ENCODE data around the gene CMSS1. TPM values are rescaled to one million over a fixed set of nuclear protein-coding genes. Genes with fewer than 3 reads are reported as not detected.

The CMSS1 gene
- total and polyA plus RNA-seq, 5 donors from 2014 or later, result 20.5 to 34.0 (median 22.0) TPM

DNA sequence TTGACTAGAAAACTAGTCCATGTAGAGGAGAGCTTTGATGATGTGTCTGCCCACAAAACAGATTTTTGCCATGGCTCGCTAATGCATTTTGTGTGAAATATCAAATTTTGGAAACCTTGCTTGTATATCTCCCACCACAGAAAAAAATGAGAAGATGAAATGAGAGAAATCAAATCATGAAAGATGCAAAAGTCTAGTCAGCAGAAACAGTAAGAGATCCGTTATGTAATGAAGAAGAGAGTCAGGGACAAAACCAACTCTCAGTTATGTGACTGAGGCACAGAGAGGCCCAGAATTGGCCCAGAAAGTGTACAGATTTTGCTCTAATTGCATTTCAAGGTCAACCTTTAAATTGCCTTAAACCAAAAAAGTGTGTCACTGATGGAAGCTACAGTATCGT, 189.7 kb downstream of the CMSS1 start:
- Histone ChIP-seq H3K4me3 (ENCODE audit: low read depth, low read length) (no peak overlapping the region), H3K27me3 (ENCODE audit: control insufficient read depth, insufficient read depth, low read length) (no peaks in the 10 kb centered on the region), H3K4me1 (ENCODE audit: control insufficient read depth, insufficient read depth, low read length, poor library complexity, severe bottlenecking) (no peaks in the 10 kb centered on the region), H3K9me3 (ENCODE audit: control insufficient read depth in 2 of 2, low read length in 2 of 2) (no peaks in the 10 kb centered on the region), H3K27ac (ENCODE audit: insufficient read depth, low read length, poor library complexity, severe bottlenecking) (no peak overlapping the region), H3K36me3 (ENCODE audit: control insufficient read depth, insufficient read depth, low read length) (no peaks in the 10 kb centered on the region)
- peaks cover 0 to 5% (median 0%) of the 10 kb centered on the region in 7 donors for H3K9me3 Mint-ChIP-seq
- no peak overlapping the region for H3K4me3 Mint-ChIP-seq
- H3K27ac Mint-ChIP-seq, result peak overlapping the region in 1 of 3 donors; percentile 1
- H3K36me3 Mint-ChIP-seq, result peaks cover 11% of the 10 kb centered on the region
- no peaks in the 10 kb centered on the region for H3K27me3 Mint-ChIP-seq
- H3K4me1 Mint-ChIP-seq, result peaks cover 4 to 14% (median 11%) of the 10 kb centered on the region in 4 donors
- no peak for DNase-seq
- no peak for ATAC-seq (ENCODE audit: low read depth in 2 of 2)

DNA sequence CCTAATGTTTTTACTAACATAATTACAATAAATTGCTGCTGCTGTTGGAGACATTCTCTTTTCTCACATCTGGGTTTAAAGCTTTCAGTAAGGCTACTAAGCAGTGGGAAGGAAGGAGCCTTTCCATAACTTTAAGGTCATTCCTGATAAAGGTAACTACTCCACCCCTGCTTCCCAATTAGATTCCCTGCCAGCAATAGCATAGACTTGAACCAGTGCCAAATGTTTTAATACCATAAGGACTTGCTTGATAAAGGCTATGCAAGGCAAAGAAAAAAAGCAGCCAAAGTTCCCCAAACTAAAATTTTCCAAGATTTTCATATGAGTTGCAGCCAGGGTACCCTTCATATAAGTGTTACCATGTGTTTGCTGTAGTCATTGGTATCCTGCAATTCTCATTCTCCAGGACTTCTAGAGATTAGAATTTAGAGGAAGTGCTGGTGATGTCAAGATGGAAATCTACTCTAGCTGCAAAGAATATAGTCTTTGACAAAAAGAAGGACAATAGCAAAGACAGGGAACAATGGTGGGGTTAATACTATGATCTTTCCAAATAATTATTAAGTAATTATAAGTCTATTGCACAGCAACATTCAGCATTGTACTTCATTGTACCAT, 190.5 kb downstream of the CMSS1 start:
- H3K4me1 Mint-ChIP-seq, result peaks cover 4 to 14% (median 11%) of the 10 kb centered on the region in 4 donors
- Histone ChIP-seq H3K4me3 (ENCODE audit: low read depth, low read length) (no peak overlapping the region), H3K4me1 (ENCODE audit: control insufficient read depth, insufficient read depth, low read length, poor library complexity, severe bottlenecking) (no peaks in the 10 kb centered on the region), H3K27ac (ENCODE audit: insufficient read depth, low read length, poor library complexity, severe bottlenecking) (no peak overlapping the region), H3K27me3 (ENCODE audit: control insufficient read depth, insufficient read depth, low read length) (no peaks in the 10 kb centered on the region), H3K36me3 (ENCODE audit: control insufficient read depth, insufficient read depth, low read length) (no peaks in the 10 kb centered on the region), H3K9me3 (ENCODE audit: control insufficient read depth in 2 of 2, low read length in 2 of 2) (no peaks in the 10 kb centered on the region)
- peaks cover 0 to 5% (median 0%) of the 10 kb centered on the region in 7 donors for H3K9me3 Mint-ChIP-seq
- no peak overlapping the region for H3K27ac Mint-ChIP-seq
- no peak overlapping the region for H3K4me3 Mint-ChIP-seq
- peaks cover 8% of the 10 kb centered on the region for H3K36me3 Mint-ChIP-seq
- ATAC-seq (ENCODE audit: low read depth in 2 of 2) (no peak), DNase-seq (no peak)
- no peaks in the 10 kb centered on the region for H3K27me3 Mint-ChIP-seq

DNA sequence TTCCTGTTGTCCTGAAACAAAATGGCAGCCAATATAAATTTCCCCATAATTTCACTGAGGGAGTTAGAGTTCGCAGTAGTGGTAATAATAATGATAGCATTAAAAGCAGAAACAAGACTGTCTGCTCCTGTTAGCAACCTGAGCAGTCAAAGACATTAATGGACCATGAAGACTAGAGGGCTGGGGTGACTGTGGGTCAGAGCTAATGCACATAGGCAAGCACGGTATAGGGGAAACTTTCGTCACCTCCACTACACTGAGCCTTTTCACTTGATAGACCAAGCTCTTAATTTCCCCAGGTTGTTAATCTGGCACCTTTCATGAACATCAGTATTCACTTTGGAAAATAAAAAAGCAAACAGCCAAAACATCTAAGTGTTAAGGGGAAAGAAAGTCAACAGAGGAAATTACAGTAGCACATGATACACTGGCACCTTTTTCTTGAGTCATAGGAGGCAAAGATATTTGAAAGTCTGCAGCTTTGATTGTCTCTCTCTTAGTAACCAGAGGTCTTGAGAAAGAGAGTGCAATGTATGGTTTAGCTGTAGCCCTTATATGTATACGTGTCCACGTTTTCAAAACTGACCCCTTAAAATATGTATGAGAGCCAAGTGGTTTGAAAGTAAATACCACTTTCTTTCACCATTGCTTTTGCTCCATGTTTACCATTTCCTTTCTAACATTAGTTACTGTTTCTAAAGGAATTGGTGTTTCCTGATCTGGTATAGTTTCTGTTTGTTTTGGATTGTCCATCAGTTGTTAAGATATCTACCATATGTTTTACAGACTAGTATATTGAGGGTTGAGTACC, 191.8 kb downstream of the CMSS1 start:
- peak overlapping the region in 1 of 3 donors; percentile 37 for H3K27ac Mint-ChIP-seq
- H3K4me1 Mint-ChIP-seq, result peaks cover 2 to 15% (median 8%) of the 10 kb centered on the region in 4 donors
- H3K36me3 Mint-ChIP-seq, result peaks cover 12% of the 10 kb centered on the region

GRCh38 chr3:100010087-100010417, 192.4 kb downstream of the CMSS1 start:
- H3K4me3 Mint-ChIP-seq, result no peak overlapping the region
- no peaks in the 10 kb centered on the region for H3K4me1 ChIP-seq (ENCODE audit: control insufficient read depth, insufficient read depth, low read length, poor library complexity, severe bottlenecking)
- no peaks in the 10 kb centered on the region for H3K27me3 ChIP-seq (ENCODE audit: control insufficient read depth, insufficient read depth, low read length)
- DNase-seq (no peak), ATAC-seq (ENCODE audit: low read depth in 2 of 2) (no peak)
- H3K36me3 ChIP-seq (ENCODE audit: control insufficient read depth, insufficient read depth, low read length), result no peaks in the 10 kb centered on the region
- no peak overlapping the region for H3K27ac ChIP-seq (ENCODE audit: insufficient read depth, low read length, poor library complexity, severe bottlenecking)
- H3K9me3 ChIP-seq (ENCODE audit: control insufficient read depth in 2 of 2, low read length in 2 of 2), result no peaks in the 10 kb centered on the region
- no peaks in the 10 kb centered on the region for H3K27me3 Mint-ChIP-seq
- H3K9me3 Mint-ChIP-seq, result peaks cover 0 to 5% (median 1%) of the 10 kb centered on the region in 7 donors
- peaks cover 15% of the 10 kb centered on the region for H3K36me3 Mint-ChIP-seq
- H3K4me1 Mint-ChIP-seq, result peaks cover 2 to 12% (median 8%) of the 10 kb centered on the region in 4 donors
- no peak overlapping the region for H3K4me3 ChIP-seq (ENCODE audit: low read depth, low read length)
- no peak overlapping the region for H3K27ac Mint-ChIP-seq

More for the DNA sequence above, 191.8 kb downstream of the CMSS1 start:
- Histone ChIP-seq H3K9me3 (ENCODE audit: control insufficient read depth in 2 of 2, low read length in 2 of 2) (no peaks in the 10 kb centered on the region), H3K27me3 (ENCODE audit: control insufficient read depth, insufficient read depth, low read length) (no peaks in the 10 kb centered on the region), H3K36me3 (ENCODE audit: control insufficient read depth, insufficient read depth, low read length) (no peaks in the 10 kb centered on the region), H3K4me1 (ENCODE audit: control insufficient read depth, insufficient read depth, low read length, poor library complexity, severe bottlenecking) (no peaks in the 10 kb centered on the region), H3K27ac (ENCODE audit: insufficient read depth, low read length, poor library complexity, severe bottlenecking) (no peak overlapping the region), H3K4me3 (ENCODE audit: low read depth, low read length) (no peak overlapping the region)
- H3K27me3 Mint-ChIP-seq, result no peaks in the 10 kb centered on the region
- peaks cover 0 to 5% (median 0%) of the 10 kb centered on the region in 7 donors for H3K9me3 Mint-ChIP-seq
- ATAC-seq (ENCODE audit: low read depth in 2 of 2) (no peak), DNase-seq (no peak)
- H3K4me3 Mint-ChIP-seq, result no peak overlapping the region

DNA sequence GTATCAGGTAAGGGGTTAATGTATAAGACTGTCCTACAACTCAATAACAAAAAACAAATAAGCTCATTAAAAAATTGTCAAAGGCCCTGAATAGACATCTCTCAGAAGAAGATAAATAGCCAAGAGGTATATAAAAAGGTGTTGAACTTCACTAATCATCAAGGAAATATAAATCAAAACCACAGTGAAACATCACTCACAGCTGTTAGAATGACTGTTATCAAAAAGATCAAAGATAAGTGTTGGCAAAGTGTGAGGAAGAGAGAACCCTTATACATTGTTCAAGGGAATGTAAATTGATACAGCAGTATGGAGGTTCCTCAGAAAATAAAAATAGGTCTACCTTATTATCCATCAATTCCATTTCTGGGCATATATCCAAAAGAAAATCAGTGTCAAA, 201.1 kb downstream of the CMSS1 start:
- peaks cover 19% of the 10 kb centered on the region for H3K36me3 Mint-ChIP-seq
- peaks cover 0 to 2% (median 1%) of the 10 kb centered on the region in 7 donors for H3K9me3 Mint-ChIP-seq
- H3K4me1 Mint-ChIP-seq, result peaks cover 0 to 9% (median 0%) of the 10 kb centered on the region in 4 donors
- no peak overlapping the region for H3K4me3 Mint-ChIP-seq
- no peak for ATAC-seq (ENCODE audit: low read depth in 2 of 2)
- H3K27me3 Mint-ChIP-seq, result no peaks in the 10 kb centered on the region
- H3K27me3 ChIP-seq (ENCODE audit: control insufficient read depth, insufficient read depth, low read length), result no peaks in the 10 kb centered on the region
- H3K36me3 ChIP-seq (ENCODE audit: control insufficient read depth, insufficient read depth, low read length), result no peaks in the 10 kb centered on the region
- H3K4me3 ChIP-seq (ENCODE audit: low read depth, low read length), result no peak overlapping the region
- H3K27ac ChIP-seq (ENCODE audit: insufficient read depth, low read length, poor library complexity, severe bottlenecking), result no peak overlapping the region
- no peak overlapping the region for H3K27ac Mint-ChIP-seq
- H3K4me1 ChIP-seq (ENCODE audit: control insufficient read depth, insufficient read depth, low read length, poor library complexity, severe bottlenecking), result no peaks in the 10 kb centered on the region
- no peaks in the 10 kb centered on the region for H3K9me3 ChIP-seq (ENCODE audit: control insufficient read depth in 2 of 2, low read length in 2 of 2)
- DNase-seq, result no peak

DNA sequence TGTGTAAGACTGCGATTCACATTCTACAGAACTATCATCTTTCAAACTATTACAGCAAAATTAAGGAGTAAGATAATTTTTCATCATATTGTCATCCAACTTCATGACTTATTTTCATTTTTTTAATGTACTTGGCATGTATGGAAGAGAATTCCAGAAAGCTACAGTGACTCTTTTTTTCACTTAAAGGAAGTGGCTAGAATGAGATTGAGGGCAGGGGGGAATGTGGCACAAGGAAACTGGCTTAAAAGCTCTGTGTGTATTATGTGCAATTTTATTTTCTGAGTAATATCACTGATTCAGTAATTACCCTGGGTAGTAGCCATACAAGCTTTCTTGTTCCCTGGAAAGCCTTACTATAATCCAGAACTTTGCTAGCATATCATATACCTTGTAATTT, 202.1 kb downstream of the CMSS1 start:
- no peak overlapping the region for H3K27ac Mint-ChIP-seq
- H3K36me3 Mint-ChIP-seq, result peaks cover 21% of the 10 kb centered on the region
- Histone ChIP-seq H3K36me3 (ENCODE audit: control insufficient read depth, insufficient read depth, low read length) (no peaks in the 10 kb centered on the region), H3K4me1 (ENCODE audit: control insufficient read depth, insufficient read depth, low read length, poor library complexity, severe bottlenecking) (no peaks in the 10 kb centered on the region), H3K27me3 (ENCODE audit: control insufficient read depth, insufficient read depth, low read length) (no peaks in the 10 kb centered on the region), H3K4me3 (ENCODE audit: low read depth, low read length) (no peak overlapping the region), H3K9me3 (ENCODE audit: control insufficient read depth in 2 of 2, low read length in 2 of 2) (no peaks in the 10 kb centered on the region), H3K27ac (ENCODE audit: insufficient read depth, low read length, poor library complexity, severe bottlenecking) (no peak overlapping the region)
- H3K4me1 Mint-ChIP-seq, result peaks cover 0 to 8% (median 0%) of the 10 kb centered on the region in 4 donors
- DNase-seq (no peak), ATAC-seq (ENCODE audit: low read depth in 2 of 2) (no peak)
- no peaks in the 10 kb centered on the region for H3K27me3 Mint-ChIP-seq
- H3K4me3 Mint-ChIP-seq, result no peak overlapping the region
- H3K9me3 Mint-ChIP-seq, result peaks cover 0 to 2% (median 1%) of the 10 kb centered on the region in 7 donors

- H3K9me3 Mint-ChIP-seq, result peaks cover 0 to 2% (median 0%) of the 10 kb centered on the region in 7 donors
- H3K4me3 Mint-ChIP-seq, result no peak overlapping the region
- Histone ChIP-seq H3K27ac (ENCODE audit: insufficient read depth, low read length, poor library complexity, severe bottlenecking) (no peak overlapping the region), H3K36me3 (ENCODE audit: control insufficient read depth, insufficient read depth, low read length) (no peaks in the 10 kb centered on the region), H3K9me3 (ENCODE audit: control insufficient read depth in 2 of 2, low read length in 2 of 2) (no peaks in the 10 kb centered on the region), H3K27me3 (ENCODE audit: control insufficient read depth, insufficient read depth, low read length) (no peaks in the 10 kb centered on the region), H3K4me3 (ENCODE audit: low read depth, low read length) (no peak overlapping the region), H3K4me1 (ENCODE audit: control insufficient read depth, insufficient read depth, low read length, poor library complexity, severe bottlenecking) (no peaks in the 10 kb centered on the region)
- peaks cover 12% of the 10 kb centered on the region for H3K36me3 Mint-ChIP-seq
- DNase-seq (no peak), ATAC-seq (ENCODE audit: low read depth in 2 of 2) (no peak)
- no peaks in the 10 kb centered on the region for H3K27me3 Mint-ChIP-seq
- H3K4me1 Mint-ChIP-seq, result peaks cover 0 to 8% (median 0%) of the 10 kb centered on the region in 4 donors
- peak overlapping the region in 1 of 3 donors; percentile 52 for H3K27ac Mint-ChIP-seq
Observed at GRCh38 chr3:100020876-100021644, 203.4 kb downstream of the CMSS1 start.

All from CD4-positive, CD25-positive, alpha-beta regulatory T cell (primary cell).